GM12891 (cell line): ENCODE results near the gene CSNK1G1.

Source experiments
- POLR2A ChIP-seq: IDR thresholded peaks from 2 replicates; pipeline ENCODE4 v1.6.1; 2011; ENCODE audit warnings: low read depth, low read length, control low read depth
- POLR2AphosphoS5 ChIP-seq: IDR thresholded peaks from 2 replicates; pipeline ENCODE4 v1.6.1; 2011; ENCODE audit warnings: low read depth, low read length, control low read depth

GRCh38 chr15:64149893-64150578 is 205.9 kb downstream of the CSNK1G1 start:
- TF ChIP-seq POLR2A = no peak
- no peak for TF ChIP-seq POLR2AphosphoS5
